Astrocyte of the cerebellum (primary cell): ENCODE measurements around the gene VAV1.

Source experiments
- DNase-seq: peaks from one replicate; pipeline ENCODE4 v3.0.0-alpha.2; 2011; ENCODE audit warnings: low read depth
- H3K4me3 ChIP-seq: 2 replicates; pipeline ENCODE4 v1.5.1; 2011; ENCODE audit warnings: mild to moderate bottlenecking, low read depth, low read length, moderate library complexity
- CTCF ChIP-seq: IDR thresholded peaks from 2 replicates; pipeline ENCODE4 v1.5.1; 2012; ENCODE audit warnings: low read length, low read depth, moderate library complexity, mild to moderate bottlenecking; ENCODE audit errors: missing control alignments
- in situ Hi-C: cut with HindIII; loops from 2 replicates; pipeline ENCODE4 v1.10.0; 2017; ENCODE audit warnings: low sequenced_read_pairs

VAV1 gene

GRCh38 chr19:6833166-6833790, 60.8 kb downstream of the VAV1 start:
- in situ Hi-C loops: no loop called here
- no peak overlapping the region for H3K4me3 ChIP-seq
- no peak for TF ChIP-seq CTCF
- no peak for DNase-seq

GRCh38 chr19:6834433-6834832, 61.9 kb downstream of the VAV1 start:
- no peak overlapping the region for H3K4me3 ChIP-seq
- in situ Hi-C loops: no loop called here
- no peak for TF ChIP-seq CTCF
- no peak for DNase-seq

- H3K4me3 ChIP-seq: no peak overlapping the region
- TF ChIP-seq CTCF: no peak
- in situ Hi-C loops: no loop called here
- no peak for DNase-seq
These were observed 63.0 kb downstream of the VAV1 start for GRCh38 chr19:6835501-6835900.

GRCh38 chr19:6837525-6837924, 65.0 kb downstream of the VAV1 start:
- TF ChIP-seq CTCF: no peak
- in situ Hi-C loops: no loop called here
- H3K4me3 ChIP-seq: no peak overlapping the region
- DNase-seq: no peak

GRCh38 chr19:6838062-6838655, 65.7 kb downstream of the VAV1 start:
- in situ Hi-C loops: no loop called here
- no peak overlapping the region for H3K4me3 ChIP-seq
- no peak for DNase-seq
- no peak for TF ChIP-seq CTCF

GRCh38 chr19:6842871-6843607, 70.5 kb downstream of the VAV1 start:
- DNase-seq: no peak
- in situ Hi-C loops: no loop called here
- no peak for TF ChIP-seq CTCF
- H3K4me3 ChIP-seq: no peak overlapping the region
